Gastroesophageal sphincter (tissue), 4 donors: ENCODE data around the gene FES. TPM values are rescaled to one million over a fixed set of nuclear protein-coding genes. Genes with fewer than 3 reads are reported as not detected.
"Not testable (repeated sequence)": the region's sequence is repeated elsewhere in the genome, so short reads cannot be mapped to it uniquely, and the experiment has no call there.

Experiments used
- ATAC-seq: fragments of 150-250 bp; one replicate; pipeline ENCODE4 v1.9.1; 2016; ENCODE audit warnings: mild to moderate bottlenecking, moderate library complexity
- H3K27ac ChIP-seq, 4 donors: fragments of 200-600 bp; sonication (generic) in 3 of 4; 1 replicate in 3 of 4; 2 replicates in 1 of 4; pipeline ENCODE4 v1.5.1; 2016 to 2019
- H3K27me3 ChIP-seq: fragments of 200-600 bp; sonication (generic); one replicate; pipeline ENCODE4 v1.5.1; 2019
- H3K36me3 ChIP-seq, 2 donors: fragments of 200-600 bp; sonication (generic); one replicate each; pipeline ENCODE4 v1.5.1; 2019; ENCODE audit warnings: control low read depth in 1 of 2
- H3K4me1 ChIP-seq, 3 donors: fragments of 200-600 bp; sonication (generic); 1 replicate in 2 of 3; 2 replicates in 1 of 3; pipeline ENCODE4 v1.5.1; 2016 to 2019; ENCODE audit warnings: control low read depth in 2 of 3
- H3K4me3 ChIP-seq, 2 donors: fragments of 200-600 bp; sonication (generic); one replicate each; pipeline ENCODE4 v1.5.1; 2019; ENCODE audit warnings: mild to moderate bottlenecking in 1 of 2, moderate library complexity in 1 of 2
- H3K9me3 ChIP-seq, 3 donors: fragments of 200-600 bp; sonication (generic); one replicate each; pipeline ENCODE4 v1.5.1; 2017 to 2019; ENCODE audit warnings: control low read depth in 2 of 3
- EP300 ChIP-seq: sonication (generic); formaldehyde crosslinking; IDR thresholded peaks from one replicate; pipeline ENCODE4 v1.6.1; 2017; ENCODE audit warnings: antibody characterized with exemption, mild to moderate bottlenecking
- POLR2A ChIP-seq, 2 donors: fragments of 450-650 bp; IDR thresholded peaks; one replicate each; pipeline ENCODE4 v1.6.1; 2017; ENCODE audit warnings: antibody characterized with exemption in 2 of 2, mild to moderate bottlenecking in 2 of 2, moderate library complexity in 1 of 2
- POLR2AphosphoS5 ChIP-seq: sonication (generic); formaldehyde crosslinking; IDR thresholded peaks from one replicate; pipeline ENCODE4 v1.6.1; 2017; ENCODE audit warnings: antibody characterized with exemption
- WGBS, 2 donors: methylation state at CpG; one replicate each; pipeline ENCODE4 v1.1.5; 2018; ENCODE audit warnings: low coverage in 1 of 2; 5-methylcytosine and 5-hydroxymethylcytosine counted together
- total RNA-seq, 4 donors: library from RNA; depleted of rRNA; stranded (reverse); fragments of >200 nt; gene quantifications; one replicate each; pipeline ENCODE4 v1.1.0, GENCODE V29; 2016
- TF ChIP-seq, protein P1 (sequence below), 4 experiments: fragments of 200-600 bp in 2 of 4; fragments of 450-650 bp in 2 of 4; sonication (generic) in 1 of 4; IDR thresholded peaks; one replicate each; pipeline ENCODE4 v1.5.1; 2017 to 2019; ENCODE audit warnings: antibody characterized with exemption in 4 of 4, mild to moderate bottlenecking in 2 of 4, moderate library complexity in 2 of 4

Gene FES
- total RNA-seq, 4 donors from 2014 or later, result 40.1 to 70.4 (median 43.5) TPM

DNA sequence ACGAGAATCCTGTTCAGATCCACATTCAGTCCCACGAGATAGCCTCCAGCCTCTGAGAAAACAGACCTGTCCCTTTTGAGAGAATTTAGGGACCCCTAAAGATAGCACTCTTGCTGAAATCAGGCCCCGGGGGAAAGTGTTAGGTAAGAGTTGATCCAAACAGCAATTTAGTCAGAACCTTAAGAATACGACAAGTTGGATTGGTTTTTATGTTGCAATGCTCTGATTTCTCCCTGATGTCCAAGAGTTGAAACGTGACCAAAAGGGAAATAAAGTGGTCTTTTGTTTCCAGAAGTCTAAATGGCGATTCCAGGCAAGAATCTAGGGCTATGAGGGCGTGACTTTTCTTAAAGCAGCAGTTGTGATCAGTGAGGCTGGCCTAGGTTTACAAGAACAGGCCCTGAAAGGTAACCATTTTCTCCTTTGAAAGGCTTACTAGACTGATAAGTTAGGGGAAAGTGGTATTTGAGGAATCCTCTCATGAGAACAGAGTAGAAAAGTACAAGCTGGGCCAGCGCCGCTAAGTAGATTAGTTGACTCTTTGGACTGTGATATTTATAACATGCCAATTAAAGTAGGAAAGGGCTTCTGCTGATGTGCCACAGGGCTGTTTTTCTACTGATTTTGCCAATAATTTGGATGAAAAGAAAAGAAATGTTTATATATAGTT is 23.7 kb downstream of the FES start:
- H3K36me3 ChIP-seq, result peaks cover 0 to 83% of the 10 kb centered on the region in 2 donors
- H3K4me3 ChIP-seq, result no peak overlapping the region
- 69 to 82% methylated on average over 6 to 8 of the region's 9 CpGs for WGBS, 2 donors
- no peaks in the 10 kb centered on the region for H3K9me3 ChIP-seq
- H3K27me3 ChIP-seq, result no peaks in the 10 kb centered on the region
- peak; percentile 10 for ATAC-seq
- TF ChIP-seq, protein P1, sequence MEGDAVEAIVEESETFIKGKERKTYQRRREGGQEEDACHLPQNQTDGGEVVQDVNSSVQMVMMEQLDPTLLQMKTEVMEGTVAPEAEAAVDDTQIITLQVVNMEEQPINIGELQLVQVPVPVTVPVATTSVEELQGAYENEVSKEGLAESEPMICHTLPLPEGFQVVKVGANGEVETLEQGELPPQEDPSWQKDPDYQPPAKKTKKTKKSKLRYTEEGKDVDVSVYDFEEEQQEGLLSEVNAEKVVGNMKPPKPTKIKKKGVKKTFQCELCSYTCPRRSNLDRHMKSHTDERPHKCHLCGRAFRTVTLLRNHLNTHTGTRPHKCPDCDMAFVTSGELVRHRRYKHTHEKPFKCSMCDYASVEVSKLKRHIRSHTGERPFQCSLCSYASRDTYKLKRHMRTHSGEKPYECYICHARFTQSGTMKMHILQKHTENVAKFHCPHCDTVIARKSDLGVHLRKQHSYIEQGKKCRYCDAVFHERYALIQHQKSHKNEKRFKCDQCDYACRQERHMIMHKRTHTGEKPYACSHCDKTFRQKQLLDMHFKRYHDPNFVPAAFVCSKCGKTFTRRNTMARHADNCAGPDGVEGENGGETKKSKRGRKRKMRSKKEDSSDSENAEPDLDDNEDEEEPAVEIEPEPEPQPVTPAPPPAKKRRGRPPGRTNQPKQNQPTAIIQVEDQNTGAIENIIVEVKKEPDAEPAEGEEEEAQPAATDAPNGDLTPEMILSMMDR (IDR thresholded peaks at IDR 0.05), result no peak
- TF ChIP-seq EP300, result no peak
- H3K4me1 ChIP-seq, result peaks cover 0 to 59% (median 8%) of the 10 kb centered on the region in 3 donors
- peak overlapping the region in 3 of 4 donors; percentile 3 to 44 (median 15) for H3K27ac ChIP-seq

DNA sequence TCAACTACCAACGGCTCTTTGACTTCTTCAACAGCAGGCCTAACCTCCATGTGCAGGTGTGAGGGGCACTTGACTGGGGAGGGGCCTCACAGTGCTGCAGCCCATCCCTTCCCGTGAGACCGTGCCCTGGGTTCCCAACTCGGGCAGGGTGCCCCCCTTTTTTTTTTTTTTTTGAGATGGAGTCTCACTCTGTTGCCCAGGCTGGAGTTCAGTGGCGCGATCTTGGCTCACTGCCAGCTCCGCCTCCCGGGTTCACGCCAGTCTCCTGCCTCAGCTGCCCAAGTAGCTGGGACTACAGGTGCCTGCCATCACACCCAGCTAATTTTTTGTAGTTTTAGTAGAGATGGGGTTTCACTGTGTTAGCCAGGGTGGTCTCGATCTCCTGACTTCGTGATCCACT is 25.1 kb downstream of the FES start:
- peaks cover 0 to 45% (median 0%) of the 10 kb centered on the region in 3 donors for H3K4me1 ChIP-seq
- H3K36me3 ChIP-seq, result peaks cover 0 to 98% of the 10 kb centered on the region in 2 donors
- H3K27ac ChIP-seq, result not testable (repeated sequence)

DNA sequence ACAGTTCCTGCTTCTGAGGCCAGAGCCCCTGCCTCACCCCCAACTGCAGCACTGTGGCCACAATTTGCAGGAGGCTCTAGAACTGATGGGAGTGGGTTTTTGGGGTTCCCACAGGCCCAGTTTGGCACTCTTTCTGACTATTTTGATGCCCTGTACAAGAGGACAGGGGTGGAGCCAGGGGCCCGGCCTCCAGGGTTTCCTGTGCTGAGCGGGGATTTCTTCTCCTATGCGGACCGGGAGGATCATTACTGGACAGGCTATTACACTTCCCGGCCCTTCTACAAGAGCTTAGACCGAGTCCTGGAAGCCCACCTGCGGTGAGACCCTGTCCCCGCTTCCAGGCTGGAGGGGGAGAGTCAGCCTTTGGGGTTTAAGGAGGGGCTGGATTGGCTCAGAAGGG is 25.7 kb downstream of the FES start:
- Histone ChIP-seq H3K9me3 (no peaks in the 10 kb centered on the region), H3K27ac (no peak overlapping the region), H3K36me3 (peaks cover 0 to 100% of the 10 kb centered on the region in 2 donors), H3K4me3 (no peak overlapping the region), H3K4me1 (peaks cover 0 to 40% (median 0%) of the 10 kb centered on the region in 3 donors), H3K27me3 (no peaks in the 10 kb centered on the region)
- ATAC-seq, result no peak
- TF ChIP-seq POLR2A (IDR thresholded peaks at IDR 0.05), result no peak
- no peak for TF ChIP-seq POLR2AphosphoS5
- TF ChIP-seq, protein P1 (IDR thresholded peaks at IDR 0.05), result no peak
- TF ChIP-seq EP300, result no peak
- WGBS, 2 donors, result no CpG with 5 or more reads among the region's 8 CpGs

More for the DNA sequence above, 25.1 kb downstream of the FES start:
- H3K4me3 ChIP-seq, H3K27me3 ChIP-seq, ATAC-seq, H3K9me3 ChIP-seq: not testable (repeated sequence)
- WGBS, 2 donors, result 76 to 80% methylated on average over 1 to 9 of the region's 11 CpGs

DNA sequence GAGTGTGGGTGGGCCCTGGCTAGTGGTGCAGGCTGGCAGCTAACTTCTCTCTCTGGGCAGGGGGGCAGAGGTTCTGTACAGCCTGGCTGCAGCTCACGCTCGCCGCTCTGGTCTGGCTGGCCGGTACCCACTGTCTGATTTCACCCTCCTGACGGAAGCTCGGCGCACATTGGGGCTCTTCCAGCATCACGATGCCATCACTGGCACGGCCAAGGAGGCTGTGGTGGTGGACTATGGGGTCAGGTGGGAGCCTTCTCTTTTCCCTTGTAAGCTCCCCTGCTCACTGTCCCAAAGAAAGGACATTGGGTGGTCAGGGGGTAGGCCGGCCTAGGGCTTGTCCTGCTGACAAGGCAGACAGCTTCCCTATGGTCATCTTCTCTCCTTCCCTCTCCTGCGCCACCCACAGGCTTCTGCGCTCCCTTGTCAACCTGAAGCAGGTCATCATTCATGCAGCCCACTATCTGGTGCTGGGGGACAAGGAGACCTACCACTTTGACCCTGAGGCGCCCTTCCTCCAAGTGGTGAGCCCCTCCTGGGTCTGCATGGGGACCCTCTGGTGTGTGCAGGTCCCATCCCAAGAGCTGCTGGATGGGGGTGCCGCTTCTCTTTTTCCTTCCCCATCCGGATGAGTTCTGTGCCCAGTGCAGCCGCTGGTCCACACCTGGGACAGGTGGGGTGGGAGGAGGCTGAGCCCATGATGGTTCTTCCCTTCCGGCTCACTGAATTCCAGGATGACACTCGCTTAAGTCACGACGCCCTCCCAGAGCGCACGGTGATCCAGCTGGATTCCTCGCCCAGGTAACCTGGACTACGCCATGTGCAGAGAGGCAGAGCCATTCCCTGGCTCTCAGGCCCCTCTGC is 26.4 kb downstream of the FES start:
- H3K36me3 ChIP-seq, result peaks cover 0 to 100% of the 10 kb centered on the region in 2 donors
- ATAC-seq, result no peak
- no peaks in the 10 kb centered on the region for H3K27me3 ChIP-seq
- 60 to 84% methylated on average over 1 to 6 of the region's 24 CpGs for WGBS, 2 donors
- H3K9me3 ChIP-seq, result no peaks in the 10 kb centered on the region
- peaks cover 0 to 33% (median 0%) of the 10 kb centered on the region in 3 donors for H3K4me1 ChIP-seq
- H3K4me3 ChIP-seq, result no peak overlapping the region
- TF ChIP-seq POLR2A (IDR thresholded peaks at IDR 0.05) (no peak), EP300 (no peak), POLR2AphosphoS5 (no peak)
- TF ChIP-seq, protein P1 (IDR thresholded peaks at IDR 0.05), result no peak
- no peak overlapping the region for H3K27ac ChIP-seq

DNA sequence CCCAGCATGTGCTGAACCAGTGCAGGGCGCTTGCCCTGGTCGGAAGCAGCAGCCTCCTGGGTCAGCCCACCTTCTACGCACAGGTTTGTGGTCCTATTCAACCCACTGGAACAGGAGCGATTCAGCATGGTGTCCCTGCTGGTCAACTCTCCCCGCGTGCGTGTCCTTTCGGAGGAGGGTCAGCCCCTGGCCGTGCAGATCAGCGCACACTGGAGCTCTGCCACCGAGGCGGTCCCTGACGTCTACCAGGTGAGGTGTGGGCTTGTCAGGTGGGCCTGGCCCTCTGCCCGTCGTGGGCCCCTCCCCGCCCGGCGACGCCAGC is 27.0 kb downstream of the FES start:
- no peak for ATAC-seq
- Histone ChIP-seq H3K4me1 (peaks cover 0 to 27% (median 0%) of the 10 kb centered on the region in 3 donors), H3K27me3 (no peaks in the 10 kb centered on the region), H3K9me3 (no peaks in the 10 kb centered on the region), H3K4me3 (no peak overlapping the region), H3K36me3 (peaks cover 0 to 100% of the 10 kb centered on the region in 2 donors), H3K27ac (no peak overlapping the region)
- TF ChIP-seq POLR2AphosphoS5 (no peak), POLR2A (IDR thresholded peaks at IDR 0.05) (no peak), EP300 (no peak)
- TF ChIP-seq, protein P1 (IDR thresholded peaks at IDR 0.05), result no peak
- 88% methylated on average over 4 of the region's 19 CpGs; no CpG with 5 or more reads in 1 of the 2 donors for WGBS, 2 donors
